Activated CD4-positive, CD25-positive, alpha-beta regulatory T cell (primary cell): ENCODE measurements around the gene KDM2A.
"Not testable (repeated sequence)": the region's sequence is repeated elsewhere in the genome, so short reads cannot be mapped to it uniquely, and the experiment has no call there.

Source experiments
- DNase-seq, 4 experiments: peaks; one replicate each; lab custom pipeline; 2025; lab: John Stamatoyannopoulos, UW

The KDM2A gene

DNA sequence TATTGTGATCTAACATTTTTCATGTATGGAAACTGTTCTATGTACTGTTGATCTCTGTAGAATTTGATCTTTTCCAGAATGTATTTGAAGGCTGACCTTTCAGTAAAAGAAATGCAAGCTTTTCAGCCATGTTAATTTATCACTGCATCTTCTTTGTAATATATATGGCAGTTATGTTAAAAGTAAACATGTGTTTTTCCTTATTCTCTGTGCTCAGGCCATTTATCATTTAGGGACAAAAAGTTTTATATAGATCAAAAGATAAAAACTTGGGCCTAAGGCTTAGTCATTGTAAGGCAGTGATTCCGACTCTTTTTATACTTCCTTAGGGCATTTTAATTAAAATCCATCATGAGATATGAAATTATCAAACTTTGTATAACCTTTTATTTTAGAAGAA, 48.7 kb downstream of the KDM2A start:
- DNase-seq, result no peak

DNA sequence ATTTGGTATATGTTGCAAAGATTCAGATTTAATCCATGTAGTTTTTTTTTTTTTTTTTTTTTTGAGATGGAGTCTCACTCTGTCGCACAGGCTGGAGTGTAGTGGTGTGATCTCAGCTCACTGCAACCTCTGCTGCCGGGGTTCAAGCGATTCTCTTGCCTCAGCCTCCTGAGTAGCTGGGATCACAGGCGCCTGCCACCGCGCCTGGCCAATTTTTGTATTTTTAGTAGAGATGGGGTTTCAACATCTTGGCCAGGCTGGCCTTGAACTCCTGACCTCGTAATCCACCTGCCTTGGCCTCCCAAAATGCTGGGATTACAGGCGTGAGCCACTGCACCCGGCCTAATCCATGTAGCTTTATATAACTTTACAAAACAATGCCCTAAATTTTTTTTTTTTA, 49.8 kb downstream of the KDM2A start:
- not testable (repeated sequence) for DNase-seq

DNA sequence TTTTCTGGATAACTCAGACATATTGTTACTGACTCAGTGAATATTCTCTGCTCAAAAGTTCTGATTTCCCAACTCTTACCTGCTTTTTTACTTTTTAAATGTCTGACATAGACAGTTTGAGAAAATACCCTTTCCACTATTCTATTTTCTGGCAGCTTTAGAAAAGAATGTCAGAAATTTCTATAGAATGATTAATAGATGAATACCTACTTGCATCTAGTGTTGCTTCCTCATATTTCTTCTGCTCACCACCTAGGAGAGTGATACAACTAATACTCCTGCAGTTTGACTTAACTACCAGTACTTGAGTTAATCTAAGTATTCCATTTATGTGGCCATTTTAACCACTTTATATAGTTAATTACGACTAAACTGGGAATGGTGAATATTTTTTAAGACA, 55.2 kb downstream of the KDM2A start:
- no peak for DNase-seq

DNA sequence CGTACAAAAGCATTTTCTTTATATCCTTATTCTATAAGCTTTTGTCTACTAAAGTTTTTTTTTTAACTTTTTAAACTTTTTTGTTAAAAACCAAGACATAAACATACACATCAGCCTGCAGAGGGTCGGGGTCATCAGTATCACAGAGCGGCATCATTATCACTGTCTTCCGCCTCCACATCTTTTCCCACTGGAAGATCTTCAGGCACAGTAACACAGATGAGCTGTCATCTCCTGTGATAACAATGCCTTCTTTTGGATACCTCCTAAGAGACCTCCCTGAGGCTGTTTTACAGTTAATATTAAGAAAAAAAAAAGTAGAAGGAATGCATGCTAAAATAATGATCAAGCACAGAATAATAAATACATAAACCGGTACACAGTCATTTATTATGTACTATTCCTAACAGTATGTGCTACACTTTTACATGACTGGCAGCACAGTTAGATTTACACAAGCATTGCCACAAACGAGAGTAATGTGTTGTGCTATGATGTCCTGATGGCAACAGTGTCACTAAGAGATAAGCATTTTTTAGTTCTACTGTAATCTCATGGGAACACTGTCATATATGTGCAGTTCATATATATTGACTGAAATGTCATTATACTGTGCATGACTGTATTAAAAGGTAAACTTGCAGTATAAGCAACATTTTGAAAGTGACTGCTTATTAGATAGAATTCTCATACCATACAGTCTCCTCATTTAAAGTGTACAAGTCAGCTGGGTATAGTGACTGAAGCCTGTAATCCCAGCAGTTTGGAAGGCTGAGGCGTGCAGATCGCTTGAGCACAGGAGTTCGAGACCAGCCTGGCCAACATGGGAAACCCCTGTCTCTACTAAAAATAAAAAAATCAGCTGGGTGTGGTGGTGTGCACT, 58.6 kb downstream of the KDM2A start:
- DNase-seq, result no peak

DNA sequence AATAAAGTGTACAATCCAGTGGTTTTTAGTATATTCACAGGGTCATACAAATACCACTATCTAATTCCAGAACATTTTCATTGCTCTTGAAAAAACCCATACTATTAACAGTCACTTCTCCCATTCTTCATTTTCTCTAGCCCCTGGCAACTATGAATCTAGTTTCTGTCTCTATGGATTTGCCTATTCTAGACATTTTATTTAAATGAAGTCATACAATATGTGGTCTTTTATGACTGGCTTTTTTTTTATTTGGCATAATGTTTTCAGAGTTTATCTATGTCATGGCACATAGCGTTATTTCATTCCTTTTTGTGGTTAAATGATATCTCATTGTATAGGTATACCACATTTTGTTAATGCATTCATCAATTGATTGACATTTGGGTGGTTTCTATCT, 59.4 kb downstream of the KDM2A start:
- no peak for DNase-seq

DNA sequence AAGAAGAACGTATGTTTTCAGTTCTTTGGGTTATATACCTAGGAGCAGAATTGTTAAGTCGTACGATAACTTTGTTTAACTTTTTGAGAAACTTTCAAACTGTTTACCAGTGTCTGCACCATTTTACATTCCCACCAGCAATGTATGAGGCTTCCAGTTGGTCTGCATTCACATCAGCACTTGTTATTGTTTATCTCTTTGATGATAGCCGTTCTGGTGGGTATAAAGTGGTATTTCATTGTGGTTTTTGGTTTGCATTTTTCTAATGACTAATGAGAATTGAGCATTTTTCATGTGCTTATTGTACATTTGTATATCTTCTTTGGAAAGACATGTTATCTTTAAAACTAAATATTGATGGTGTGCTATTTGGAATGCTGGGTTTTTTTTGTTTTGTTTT, 59.8 kb downstream of the KDM2A start:
- no peak for DNase-seq

DNA sequence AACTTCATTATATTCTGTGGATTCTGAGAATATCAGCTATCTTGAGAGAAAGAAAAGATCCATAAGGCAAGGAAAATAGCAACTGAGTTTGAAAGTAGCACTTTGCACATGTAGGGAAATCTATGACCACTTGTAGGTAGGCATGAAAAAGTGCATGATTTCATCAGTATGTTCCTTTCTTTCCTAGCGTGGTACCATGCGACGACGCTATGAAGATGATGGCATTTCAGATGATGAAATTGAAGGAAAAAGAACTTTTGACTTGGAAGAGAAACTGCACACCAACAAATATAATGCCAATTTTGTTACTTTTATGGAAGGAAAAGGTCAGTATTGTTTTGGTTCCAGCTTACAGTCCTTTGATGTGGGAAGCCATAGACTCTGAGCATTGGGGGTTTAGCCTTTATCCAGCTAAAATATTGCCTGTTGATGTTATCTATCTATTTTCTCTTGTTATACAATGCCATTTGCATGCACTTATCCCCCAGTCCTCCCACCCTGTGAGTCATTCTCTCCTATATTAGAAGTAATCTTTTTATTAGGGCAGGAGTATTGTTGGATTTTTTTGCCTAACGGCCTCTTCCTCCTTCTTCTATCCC, 60.9 kb downstream of the KDM2A start:
- DNase-seq, result no peak

DNA sequence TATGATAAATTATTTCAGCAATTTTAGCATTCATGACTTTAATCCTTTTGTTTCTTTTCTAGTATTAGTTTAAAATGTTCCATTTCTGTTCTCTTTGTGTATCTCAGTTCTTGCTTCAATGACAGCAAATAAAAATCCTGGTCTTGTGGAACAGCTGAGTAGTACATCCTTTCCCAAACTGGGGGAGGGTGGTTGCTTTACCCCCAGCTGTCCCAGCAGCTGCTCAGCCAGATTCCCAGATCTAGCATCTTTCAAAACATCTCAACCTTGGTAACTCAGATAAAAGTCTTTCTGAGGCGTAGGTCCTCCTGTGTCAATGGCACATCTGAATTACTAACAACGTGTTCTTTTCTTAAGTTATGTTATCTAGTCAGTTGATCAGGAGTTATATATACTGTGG, 75.0 kb downstream of the KDM2A start:
- DNase-seq, result no peak

DNA sequence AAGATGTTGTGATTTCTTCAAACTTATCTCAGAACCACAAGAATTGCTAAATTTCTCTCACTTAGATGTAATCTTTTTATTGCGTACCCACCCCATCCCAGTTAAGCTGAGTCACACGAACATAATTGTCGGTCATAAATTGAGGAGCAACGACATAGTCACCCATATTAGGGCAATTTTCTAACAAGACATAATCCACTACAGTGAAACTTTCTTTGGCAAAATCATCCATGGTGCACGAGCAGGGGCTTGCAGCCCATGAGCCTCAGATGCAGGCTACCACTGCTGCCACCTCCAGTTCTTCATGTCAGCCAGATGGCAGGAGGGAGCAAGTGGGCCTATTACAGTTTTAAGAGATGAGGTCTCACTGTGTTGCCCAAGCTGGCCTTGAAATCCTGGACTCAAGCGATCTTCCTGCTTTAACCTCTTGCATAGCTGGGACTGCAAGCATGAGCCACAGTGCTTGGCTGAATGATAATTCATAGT, 77.0 kb downstream of the KDM2A start:
- DNase-seq, result no peak

DNA sequence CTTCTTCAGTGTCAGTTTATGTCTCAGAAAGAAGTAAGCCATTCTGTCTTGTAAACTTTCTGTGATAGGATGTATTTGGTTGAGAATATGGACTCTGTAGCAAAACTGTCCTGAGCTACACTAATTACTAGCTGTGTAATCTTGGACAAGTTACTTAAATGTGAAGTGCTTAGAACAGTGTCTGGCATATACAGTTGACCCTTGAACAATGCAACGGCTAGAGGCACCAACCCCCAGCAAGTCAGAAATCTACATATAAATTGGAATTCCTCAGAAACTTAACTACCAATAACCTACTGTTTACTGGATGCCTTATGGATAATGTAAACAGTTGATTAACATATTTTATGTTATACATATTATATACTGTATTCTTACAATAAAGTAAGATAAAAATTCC, 78.5 kb downstream of the KDM2A start:
- no peak for DNase-seq

DNA sequence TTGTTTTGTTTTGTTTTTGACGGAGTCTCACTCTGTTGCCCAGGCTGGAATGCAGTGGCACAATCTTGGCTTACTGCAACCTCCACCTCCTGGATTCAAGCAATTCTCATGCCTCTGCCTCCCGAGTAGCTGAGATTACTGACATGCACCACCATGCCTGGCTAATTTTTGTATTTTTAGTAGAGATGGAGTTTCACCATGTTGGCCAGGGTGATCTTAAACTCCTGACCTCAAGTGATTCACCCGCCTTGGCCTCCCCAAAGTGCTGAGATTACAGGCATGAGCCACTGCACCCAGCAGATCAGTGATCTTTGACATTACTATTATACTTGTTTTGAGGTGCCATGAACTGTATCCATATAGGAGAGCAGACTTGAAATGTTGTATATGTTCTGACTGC, 79.7 kb downstream of the KDM2A start:
- not testable (repeated sequence) for DNase-seq

DNA sequence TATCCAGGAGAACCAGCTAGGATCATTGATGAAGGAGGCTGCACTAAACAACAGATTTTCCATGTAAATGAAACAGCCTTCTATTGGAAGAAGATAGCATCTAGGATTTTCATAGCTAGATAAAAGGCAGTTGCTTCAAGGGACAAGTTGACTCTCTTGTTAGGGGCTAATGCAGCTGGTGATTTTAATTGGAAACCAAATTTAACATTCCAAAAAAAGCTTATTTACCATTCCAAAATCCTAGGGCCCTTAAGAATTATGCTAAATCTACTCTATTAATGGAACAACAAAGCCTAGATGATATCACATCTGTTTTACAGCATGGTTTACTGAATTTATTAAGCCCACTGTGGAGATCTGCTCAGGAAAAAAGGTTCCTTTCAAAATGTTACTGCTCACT, 80.7 kb downstream of the KDM2A start:
- no peak for DNase-seq

DNA sequence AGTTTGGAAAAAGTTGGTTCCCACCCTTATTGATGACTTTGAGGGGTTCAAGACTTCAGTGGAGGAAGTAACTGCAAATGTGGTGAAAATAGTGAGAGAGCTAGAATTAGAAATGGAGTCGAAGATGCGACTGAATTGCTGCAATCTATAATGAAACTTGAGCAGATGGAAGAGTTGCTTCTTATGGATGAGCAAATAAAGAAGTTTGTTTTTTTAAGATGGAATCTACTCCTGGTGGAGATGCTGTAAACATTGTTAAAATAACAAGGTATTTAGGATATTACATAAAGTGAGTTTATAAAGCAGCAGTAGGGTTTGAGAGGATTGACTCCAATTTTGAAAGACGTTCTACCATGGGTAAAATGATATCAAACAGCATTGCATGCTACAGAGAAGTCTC, 83.0 kb downstream of the KDM2A start:
- no peak for DNase-seq

DNA sequence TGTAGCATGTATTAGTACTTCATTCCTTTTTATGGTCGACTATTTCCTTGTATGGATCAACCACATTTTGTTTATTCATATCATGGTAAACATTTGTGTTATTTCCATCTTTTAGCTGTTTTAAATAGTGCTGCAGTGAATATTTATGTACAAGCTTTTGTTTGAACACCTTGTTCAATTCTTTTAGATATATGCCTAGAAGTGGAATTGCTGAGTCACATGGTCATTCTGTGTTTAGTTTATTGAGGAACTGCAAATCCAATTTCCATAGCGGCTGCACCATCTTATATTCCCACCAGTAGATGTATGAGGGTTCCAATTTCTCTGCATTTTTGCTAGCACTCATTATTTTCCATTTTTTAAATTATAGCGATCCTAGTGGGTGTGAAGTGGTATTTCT, 85.8 kb downstream of the KDM2A start:
- DNase-seq, result no peak

DNA sequence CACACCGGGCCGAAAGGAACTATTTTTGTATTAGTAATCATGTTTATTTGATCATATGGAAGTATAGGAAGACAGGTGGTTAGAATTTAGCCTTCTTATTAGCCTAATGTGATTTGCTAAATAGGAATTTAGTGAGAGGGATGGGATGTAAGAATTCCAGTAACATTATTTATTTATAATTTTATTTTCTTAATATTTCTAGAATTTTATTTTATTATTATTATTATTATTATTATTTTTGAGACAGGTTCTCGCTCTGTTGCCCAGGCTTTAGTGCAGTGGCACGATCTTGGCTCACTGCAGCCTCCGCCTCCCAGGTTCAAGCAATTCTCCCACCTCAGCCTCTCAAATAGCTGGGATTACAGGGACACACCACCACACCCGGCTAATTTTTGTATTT, 90.2 kb downstream of the KDM2A start:
- not testable (repeated sequence) for DNase-seq

DNA sequence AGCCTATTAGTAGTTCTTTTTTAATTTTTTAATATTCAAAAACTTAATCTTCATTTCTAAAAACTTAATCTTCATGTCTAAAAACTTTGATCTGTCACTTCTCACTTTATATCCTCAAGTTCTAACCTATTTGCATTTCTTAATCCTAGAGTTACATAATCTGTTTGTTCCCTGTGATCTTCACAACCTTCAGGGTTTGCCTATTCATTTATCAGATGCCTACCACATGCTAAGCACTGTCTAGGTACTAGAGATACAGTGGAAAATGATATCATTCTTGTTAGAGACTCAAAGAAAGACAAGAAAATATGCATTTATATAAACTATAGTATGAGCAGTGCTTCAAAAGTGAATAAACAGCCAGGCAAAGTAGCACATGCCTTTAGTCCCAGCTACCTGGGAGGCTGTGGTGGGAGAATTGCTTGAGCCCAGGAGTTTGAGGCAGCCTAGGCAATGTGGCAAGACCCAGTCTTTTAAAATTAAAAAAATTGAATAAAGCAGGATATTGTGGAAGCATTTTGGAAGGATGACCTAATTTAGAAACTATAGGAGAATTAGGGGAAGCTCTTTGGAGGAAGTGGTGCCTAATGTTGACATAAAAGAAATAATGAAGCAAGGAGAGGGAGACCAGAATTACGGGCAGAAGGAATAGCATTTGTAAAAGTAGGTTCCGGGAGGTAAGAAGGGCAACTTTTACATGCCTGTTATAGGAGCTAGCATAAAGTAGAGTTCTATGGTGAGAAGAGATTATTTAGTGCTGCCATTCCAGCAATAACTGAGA, 92.8 kb downstream of the KDM2A start:
- DNase-seq, result no peak

DNA sequence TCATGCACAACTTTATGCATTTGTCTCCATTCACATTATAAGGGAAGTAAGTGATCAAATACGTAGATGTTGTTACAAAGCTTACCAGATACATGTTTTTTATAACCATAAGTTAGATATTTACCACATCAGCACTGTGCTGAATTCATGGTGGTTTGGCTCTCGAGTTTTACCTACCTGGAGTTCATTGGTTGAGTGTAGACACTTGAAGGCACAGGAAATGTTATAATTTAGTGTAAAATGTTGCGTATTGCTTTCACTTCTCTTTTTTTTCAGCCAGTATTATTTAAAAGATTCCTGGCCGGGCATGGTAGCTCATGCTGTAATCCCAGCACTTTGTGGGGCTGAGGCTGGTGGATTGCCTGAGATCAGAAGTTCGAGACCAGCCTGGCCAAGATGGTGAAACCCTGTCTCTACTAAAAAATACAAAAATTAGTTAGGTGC, 94.1 kb downstream of the KDM2A start:
- no peak for DNase-seq

DNA sequence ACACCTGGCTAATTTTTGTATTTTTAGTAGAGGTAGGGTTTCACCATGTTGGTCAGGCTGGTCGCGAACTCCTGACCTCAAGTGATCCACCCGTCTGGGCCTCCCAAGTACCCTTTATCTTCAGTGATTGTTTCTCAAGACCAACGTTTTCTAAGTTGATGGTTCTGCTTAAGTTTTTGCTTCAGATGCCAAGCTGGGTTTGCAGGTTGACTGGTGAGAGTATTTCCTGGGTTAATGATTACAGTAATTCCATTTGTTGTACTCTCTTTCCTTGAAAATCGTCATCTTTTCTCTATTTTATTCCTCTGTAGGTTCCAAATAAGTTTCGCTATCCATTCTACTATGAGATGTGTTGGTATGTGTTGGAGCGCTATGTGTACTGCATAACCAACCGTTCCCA, 108.7 kb downstream of the KDM2A start:
- DNase-seq, result no peak

DNA sequence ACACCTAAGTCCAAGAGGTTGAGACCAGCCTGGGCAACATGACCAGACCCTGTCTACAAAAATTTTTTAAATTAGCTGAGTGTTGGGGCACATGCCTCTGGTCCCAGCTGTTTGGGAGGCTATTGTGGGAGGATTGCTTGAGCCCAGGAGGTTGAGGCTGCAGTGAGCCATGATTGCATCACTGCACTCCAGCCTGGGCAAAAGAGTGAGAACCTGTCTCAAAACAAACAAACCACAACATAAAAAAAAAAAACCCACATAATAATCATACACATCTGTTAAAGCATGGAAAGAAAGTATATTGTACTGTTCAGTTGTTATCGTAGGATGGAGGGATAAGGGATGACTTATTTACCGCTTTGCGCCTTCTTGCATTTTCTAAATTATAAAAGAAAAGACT, 111.3 kb downstream of the KDM2A start:
- no peak for DNase-seq

DNA sequence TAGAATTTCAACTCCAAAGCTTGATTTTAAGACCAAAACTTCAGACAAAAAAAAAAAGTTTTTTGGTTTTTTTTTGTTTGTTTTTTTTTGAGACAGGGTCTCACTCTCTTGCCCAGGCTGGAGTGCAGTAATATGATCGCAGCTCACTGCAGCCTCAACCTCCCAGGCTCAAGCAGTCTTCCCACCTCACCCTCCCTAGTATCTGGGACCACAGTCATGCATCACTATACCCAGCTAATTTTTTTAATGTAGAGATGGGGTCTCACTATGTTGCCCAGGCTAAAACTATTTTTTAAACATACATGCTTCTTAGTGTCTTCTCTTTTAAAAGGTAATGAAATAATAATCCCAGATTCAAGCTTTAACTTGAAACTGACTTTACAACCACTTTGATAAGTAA, 111.8 kb downstream of the KDM2A start:
- DNase-seq, result no peak

DNA sequence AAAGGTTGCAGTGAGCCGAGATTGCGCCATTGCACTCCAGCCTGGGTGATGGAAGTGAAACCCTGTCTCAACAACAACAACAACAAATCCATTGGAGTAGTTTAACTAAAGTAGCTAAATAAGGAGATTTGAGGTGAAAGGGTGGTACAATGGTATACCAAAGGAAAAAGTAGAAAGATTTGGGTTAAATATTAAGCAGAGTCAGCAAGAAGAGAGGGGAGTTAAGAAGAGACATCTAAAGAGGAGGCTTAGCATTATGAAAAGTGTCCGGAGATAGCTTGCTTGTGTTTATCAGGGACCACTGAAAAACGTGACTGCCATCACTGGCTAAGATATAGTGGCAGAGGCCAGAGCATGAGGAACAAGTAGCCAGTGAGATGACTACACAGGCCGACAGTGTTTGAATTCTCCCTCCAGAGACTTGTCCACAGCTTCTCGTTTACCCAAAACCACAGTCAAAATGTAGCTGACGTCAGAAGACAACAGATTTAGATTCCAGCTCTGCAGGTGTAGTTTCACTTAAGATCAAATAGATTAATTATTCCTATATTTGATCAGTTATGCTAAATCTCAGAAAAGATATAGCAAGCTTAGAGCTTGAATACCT, 114.6 kb downstream of the KDM2A start:
- DNase-seq, result no peak

DNA sequence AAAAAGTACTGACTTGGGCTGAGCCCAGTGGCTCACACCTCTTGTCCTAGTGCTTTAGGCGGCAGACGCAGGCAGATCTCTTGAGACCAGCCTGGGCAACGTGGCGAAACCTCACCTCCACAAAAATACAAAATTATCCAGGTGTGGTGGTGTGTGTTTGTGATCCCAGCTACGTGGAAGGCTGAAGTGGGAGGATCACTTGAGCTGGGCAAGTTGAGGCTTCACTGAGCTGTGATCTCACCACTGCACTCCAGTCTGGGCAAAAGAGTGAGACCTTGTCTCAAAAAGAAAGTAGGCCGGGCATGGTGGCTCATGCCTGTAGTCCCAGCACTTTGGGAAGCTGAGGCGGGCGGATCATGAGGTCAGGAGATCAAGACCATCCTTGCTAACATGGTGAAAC, 115.5 kb downstream of the KDM2A start:
- DNase-seq, result not testable (repeated sequence)
